SH-SY5Y (cell line): ENCODE data around the gene APBA3.

Experiments used
- GATA2 ChIP-seq: IDR thresholded peaks from 2 replicates; pipeline ENCODE4 v1.6.1; 2011; ENCODE audit warnings: mild to moderate bottlenecking, low read depth, low read length
- GATA3 ChIP-seq: IDR thresholded peaks from 2 replicates; pipeline ENCODE4 v1.6.1; 2011; ENCODE audit warnings: low read depth, mild to moderate bottlenecking, low read length, moderate library complexity

GRCh38 chr19:3796358-3796757 lies 34.9 kb upstream of the APBA3 start:
- TF ChIP-seq GATA2: no peak
- TF ChIP-seq GATA3: no peak
